Progenitor cell of endocrine pancreas (in vitro differentiated cells): ENCODE data around the gene HEG1. TPM values are rescaled to one million over a fixed set of nuclear protein-coding genes. Genes with fewer than 3 reads are reported as not detected.

ENCODE experiments used
- DNase-seq: peaks from one replicate; pipeline ENCODE4 v3.0.0; 2021; ENCODE audit warnings: low spot score; ENCODE audit not compliant: unreplicated experiment
- H3K27ac Mint-ChIP-seq: 2 replicates; pipeline ENCODE4 v1.8.0; 2021; ENCODE audit warnings: mild to moderate bottlenecking, moderate library complexity, mixed read lengths
- H3K27me3 Mint-ChIP-seq: 2 replicates; pipeline ENCODE4 v1.8.0; 2021; ENCODE audit warnings: mixed read lengths
- H3K36me3 Mint-ChIP-seq: 2 replicates; pipeline ENCODE4 v1.8.0; 2022; ENCODE audit warnings: mixed read lengths; ENCODE audit not compliant: insufficient read depth
- H3K4me1 Mint-ChIP-seq: 2 replicates; pipeline ENCODE4 v1.8.0; 2021; ENCODE audit warnings: low read depth, mixed read lengths
- H3K4me3 Mint-ChIP-seq: 2 replicates; pipeline ENCODE4 v1.8.0; 2021; ENCODE audit warnings: low read depth, mild to moderate bottlenecking, moderate library complexity, mixed read lengths
- H3K9me3 Mint-ChIP-seq: 2 replicates; pipeline ENCODE4 v1.8.0; 2021; ENCODE audit warnings: low read depth, mixed read lengths
- total RNA-seq: library from RNA; stranded (reverse); gene quantifications from 2 replicates; pipeline ENCODE4 v1.2.1, GENCODE V29; 2021
- TF ChIP-seq, protein P1 (sequence below): fragments of 200-600 bp; sonication (generic); IDR thresholded peaks from one replicate; pipeline ENCODE4 v1.5.0; 2021; ENCODE audit warnings: antibody characterized with exemption, mild to moderate bottlenecking; ENCODE audit not compliant: unreplicated experiment

The HEG1 gene
- total RNA-seq, 1 donor from 2014 or later, result 4.1 TPM

DNA sequence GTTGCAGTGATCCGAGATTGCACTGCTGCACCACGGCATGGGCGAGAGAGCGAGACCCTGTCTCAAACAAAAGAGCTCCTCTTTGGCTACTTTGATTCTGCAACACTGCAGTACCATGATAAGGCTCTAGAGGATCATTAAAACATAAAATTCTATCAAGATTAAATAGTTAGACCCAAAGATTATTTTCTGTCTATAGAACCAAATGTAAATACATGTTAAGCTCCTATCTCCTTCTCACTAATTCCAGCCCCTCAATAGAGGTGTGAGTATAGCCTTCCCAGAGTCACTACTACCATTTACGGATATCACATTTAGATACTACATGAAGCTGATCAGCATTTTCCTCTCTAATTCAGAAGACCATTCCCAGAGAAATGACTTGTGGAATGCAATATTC is 116.9 kb downstream of the HEG1 start:
- no peak for DNase-seq
- H3K27ac Mint-ChIP-seq, result no peak overlapping the region
- H3K4me1 Mint-ChIP-seq, result peaks cover 3% of the 10 kb centered on the region
- H3K9me3 Mint-ChIP-seq, result peaks cover 7% of the 10 kb centered on the region
- no peak overlapping the region for H3K4me3 Mint-ChIP-seq
- H3K36me3 Mint-ChIP-seq, result no peaks in the 10 kb centered on the region
- H3K27me3 Mint-ChIP-seq, result no peaks in the 10 kb centered on the region
- TF ChIP-seq, protein P1, sequence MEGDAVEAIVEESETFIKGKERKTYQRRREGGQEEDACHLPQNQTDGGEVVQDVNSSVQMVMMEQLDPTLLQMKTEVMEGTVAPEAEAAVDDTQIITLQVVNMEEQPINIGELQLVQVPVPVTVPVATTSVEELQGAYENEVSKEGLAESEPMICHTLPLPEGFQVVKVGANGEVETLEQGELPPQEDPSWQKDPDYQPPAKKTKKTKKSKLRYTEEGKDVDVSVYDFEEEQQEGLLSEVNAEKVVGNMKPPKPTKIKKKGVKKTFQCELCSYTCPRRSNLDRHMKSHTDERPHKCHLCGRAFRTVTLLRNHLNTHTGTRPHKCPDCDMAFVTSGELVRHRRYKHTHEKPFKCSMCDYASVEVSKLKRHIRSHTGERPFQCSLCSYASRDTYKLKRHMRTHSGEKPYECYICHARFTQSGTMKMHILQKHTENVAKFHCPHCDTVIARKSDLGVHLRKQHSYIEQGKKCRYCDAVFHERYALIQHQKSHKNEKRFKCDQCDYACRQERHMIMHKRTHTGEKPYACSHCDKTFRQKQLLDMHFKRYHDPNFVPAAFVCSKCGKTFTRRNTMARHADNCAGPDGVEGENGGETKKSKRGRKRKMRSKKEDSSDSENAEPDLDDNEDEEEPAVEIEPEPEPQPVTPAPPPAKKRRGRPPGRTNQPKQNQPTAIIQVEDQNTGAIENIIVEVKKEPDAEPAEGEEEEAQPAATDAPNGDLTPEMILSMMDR, result no peak

DNA sequence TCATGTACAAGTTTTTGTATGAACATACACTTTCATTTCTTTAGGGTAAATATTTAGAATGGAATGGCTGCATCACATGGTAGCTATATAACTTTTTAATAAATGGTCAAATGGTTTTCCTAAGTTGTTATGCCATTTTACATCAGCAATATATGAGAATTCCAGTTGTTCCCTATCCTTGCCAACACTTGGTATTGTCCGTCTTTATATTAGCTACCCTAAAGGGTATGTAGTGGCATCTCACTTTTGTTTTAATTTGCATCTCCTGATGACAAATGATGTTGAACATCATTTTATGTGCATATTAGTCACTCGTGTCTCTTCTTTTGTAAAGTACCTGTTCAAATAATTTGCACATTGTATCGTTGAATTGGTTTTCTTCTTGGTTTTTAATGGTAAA is 118.7 kb downstream of the HEG1 start:
- Mint-ChIP-seq H3K9me3 (peaks cover 7% of the 10 kb centered on the region), H3K4me1 (peaks cover 3% of the 10 kb centered on the region), H3K27ac (no peak overlapping the region), H3K4me3 (no peak overlapping the region), H3K36me3 (no peaks in the 10 kb centered on the region), H3K27me3 (no peaks in the 10 kb centered on the region)
- no peak for DNase-seq
- TF ChIP-seq, protein P1, result no peak

DNA sequence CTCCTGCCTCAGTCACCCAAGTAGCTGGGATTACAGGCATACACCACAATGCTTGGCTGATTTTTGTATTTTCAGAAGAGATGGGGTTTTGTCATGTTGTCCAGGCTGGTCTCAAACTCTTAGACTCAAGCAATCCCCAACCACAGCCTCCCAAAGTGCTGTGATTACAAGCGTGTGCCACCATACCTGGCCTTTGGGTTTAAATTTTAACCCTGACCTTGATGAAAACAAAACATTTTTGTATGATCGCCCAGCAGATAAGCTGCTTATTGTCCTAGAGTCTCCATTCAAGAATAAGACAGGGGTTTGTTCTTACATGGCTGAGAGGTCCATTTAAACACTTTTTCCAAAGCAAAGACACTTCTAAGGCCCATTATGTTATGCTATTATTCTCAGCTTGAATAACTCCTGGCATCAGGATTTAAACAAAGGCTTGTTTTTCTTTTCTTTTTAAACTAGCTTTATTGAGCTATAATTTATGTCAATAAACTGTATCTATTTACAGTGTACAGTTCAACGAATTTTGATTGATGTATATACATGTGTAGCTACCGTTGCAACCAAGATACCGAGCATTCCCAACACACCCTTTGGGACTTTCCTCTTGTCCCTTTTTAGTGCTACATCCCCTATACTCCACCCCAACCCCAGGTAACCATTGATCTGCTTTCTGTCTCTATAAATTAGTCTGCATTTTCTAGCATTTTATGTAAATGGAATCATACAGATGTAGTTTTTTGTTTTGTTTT is 119.8 kb downstream of the HEG1 start:
- Mint-ChIP-seq H3K9me3 (peaks cover 7% of the 10 kb centered on the region), H3K4me3 (no peak overlapping the region), H3K27ac (no peak overlapping the region), H3K4me1 (peaks cover 3% of the 10 kb centered on the region), H3K36me3 (no peaks in the 10 kb centered on the region), H3K27me3 (no peaks in the 10 kb centered on the region)
- TF ChIP-seq, protein P1, result no peak
- DNase-seq, result no peak

DNA sequence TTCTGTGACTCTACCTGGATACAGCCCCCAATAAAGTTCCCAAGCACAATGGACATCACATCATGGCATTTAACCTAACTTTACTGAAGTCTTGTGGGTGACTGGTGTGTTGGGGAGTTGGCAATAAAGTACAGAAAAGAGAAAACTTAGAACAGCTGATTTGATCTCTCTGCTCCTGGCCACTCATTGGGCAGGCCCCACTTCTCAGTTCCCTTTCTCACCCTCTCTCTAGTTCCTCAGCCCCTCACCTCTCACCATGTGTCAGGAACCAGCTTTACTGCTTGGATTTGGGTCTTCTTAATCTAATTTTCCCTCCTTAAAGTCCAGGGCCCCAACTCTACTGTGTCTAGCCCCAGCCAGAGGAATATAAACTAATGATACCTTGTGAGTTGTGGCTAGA is 120.5 kb downstream of the HEG1 start:
- H3K4me3 Mint-ChIP-seq, result no peak overlapping the region
- peaks cover 7% of the 10 kb centered on the region for H3K9me3 Mint-ChIP-seq
- DNase-seq, result no peak
- TF ChIP-seq, protein P1, result no peak
- no peaks in the 10 kb centered on the region for H3K36me3 Mint-ChIP-seq
- peaks cover 3% of the 10 kb centered on the region for H3K4me1 Mint-ChIP-seq
- no peak overlapping the region for H3K27ac Mint-ChIP-seq
- no peaks in the 10 kb centered on the region for H3K27me3 Mint-ChIP-seq

- Mint-ChIP-seq H3K4me3 (no peak within 1 kb of the TSS), H3K27me3 (no peaks in the 10 kb centered on the region)
Observed at GRCh38 chr3:124934577-124934976, 121.2 kb downstream of the HEG1 start, which contains the start of gene MUC13. TSS of gene MUC13 (minus strand) at chr3:124934751. CDS start at chr3:124934712, 39 bp downstream.

More at GRCh38 chr3:124934577-124934976, 121.2 kb downstream of the HEG1 start, which contains the start of gene MUC13:
- Mint-ChIP-seq H3K27ac (no peak within 1 kb of the TSS), H3K4me1 (peaks cover 4% of the 10 kb centered on the region), H3K36me3 (no peaks in the 10 kb centered on the region), H3K9me3 (peaks cover 7% of the 10 kb centered on the region)
- DNase-seq, result no peak
- TF ChIP-seq, protein P1, result no peak
